Activated CD8-positive, alpha-beta T cell treated with anti-CD3 and anti-CD28 coated beads, Interleukin-2, amount 10 ng/mL, durations not matched to agents 7 days and 5 days (primary cell): Measurements from ENCODE around the gene NSF. TPM values are rescaled to one million over a fixed set of nuclear protein-coding genes. Genes with fewer than 3 reads are reported as not detected.
"Not testable (repeated sequence)": the region's sequence is repeated elsewhere in the genome, so short reads cannot be mapped to it uniquely, and the experiment has no call there.

Source experiments
- ATAC-seq: fragments of 150-1000 bp; cut with Tn5 transposase; one replicate; pipeline ENCODE4 v1.10.0; 2021; ENCODE audit warnings: moderate library complexity
- CTCF ChIA-PET: fragments of 350-600 bp; sonication (Branson Sonifier 250); formaldehyde crosslinking; loops from one replicate; lab custom pipeline; 2021; ENCODE audit warnings: antibody characterized with exemption; lab: Charles Lee
- POLR2A ChIA-PET: fragments of 350-600 bp; sonication (Branson Sonifier 250); formaldehyde crosslinking; loops from one replicate; lab custom pipeline; 2021; ENCODE audit warnings: antibody characterized with exemption; lab: Charles Lee
- DNase-seq: peaks from one replicate; pipeline ENCODE4 v3.0.0-alpha.2; 2020
- H3K27ac Mint-ChIP-seq: one replicate; pipeline ENCODE4 v1.8.0; 2021; ENCODE audit warnings: mild to moderate bottlenecking, mixed read lengths
- H3K27me3 Mint-ChIP-seq: one replicate; pipeline ENCODE4 v1.8.0; 2021; ENCODE audit warnings: low read depth, mixed read lengths
- H3K36me3 Mint-ChIP-seq: one replicate; pipeline ENCODE4 v1.8.0; 2021; ENCODE audit warnings: low read depth, mixed read lengths
- H3K4me1 Mint-ChIP-seq: one replicate; pipeline ENCODE4 v1.8.0; 2021; ENCODE audit warnings: low read depth, mixed read lengths
- H3K4me3 Mint-ChIP-seq: one replicate; pipeline ENCODE4 v1.8.0; 2021; ENCODE audit warnings: mild to moderate bottlenecking, mixed read lengths
- H3K9me3 Mint-ChIP-seq: one replicate; pipeline ENCODE4 v1.8.0; 2022; ENCODE audit warnings: mixed read lengths; ENCODE audit not compliant: insufficient read depth
- total RNA-seq, 2 experiments: library from RNA; stranded (reverse); gene quantifications; one replicate each; pipeline ENCODE4 v1.2.3, GENCODE V29; 2021

The NSF gene
- total RNA-seq, 2 experiments from 2014 or later: 52.5 to 62.8 TPM

DNA sequence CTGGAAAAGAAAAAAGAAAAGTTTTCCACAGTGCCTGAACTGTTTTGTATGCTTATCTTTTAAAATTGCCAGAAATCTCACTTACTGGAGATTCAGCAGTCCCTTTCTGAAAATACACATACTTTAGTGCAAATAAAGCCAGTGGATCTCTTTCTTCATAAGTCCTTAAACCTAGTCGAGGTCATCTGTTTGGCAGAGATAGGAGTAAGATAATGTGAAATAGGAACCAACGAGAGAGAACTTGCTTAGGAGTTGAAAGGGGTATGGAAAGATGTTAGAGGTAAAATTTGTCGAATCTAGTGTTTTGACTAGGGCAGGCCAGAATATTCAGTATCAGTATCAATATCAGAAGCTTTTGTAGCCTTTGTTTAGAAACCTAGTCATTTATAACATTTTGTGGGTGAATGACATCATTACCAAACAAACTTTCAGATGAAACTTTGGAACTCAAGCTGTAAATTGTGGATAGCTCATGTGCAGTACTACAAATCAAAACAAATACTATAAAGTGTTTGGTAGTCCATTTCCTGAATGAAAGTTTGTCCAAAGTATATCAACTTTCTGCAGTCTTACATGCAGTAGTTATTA lies 8.0 kb downstream of the NSF start:
- H3K4me1 Mint-ChIP-seq, POLR2A ChIA-PET, H3K36me3 Mint-ChIP-seq, H3K27ac Mint-ChIP-seq, DNase-seq, H3K9me3 Mint-ChIP-seq, H3K4me3 Mint-ChIP-seq, H3K27me3 Mint-ChIP-seq, CTCF ChIA-PET: not testable (repeated sequence)
- peak; percentile 36 for ATAC-seq

DNA sequence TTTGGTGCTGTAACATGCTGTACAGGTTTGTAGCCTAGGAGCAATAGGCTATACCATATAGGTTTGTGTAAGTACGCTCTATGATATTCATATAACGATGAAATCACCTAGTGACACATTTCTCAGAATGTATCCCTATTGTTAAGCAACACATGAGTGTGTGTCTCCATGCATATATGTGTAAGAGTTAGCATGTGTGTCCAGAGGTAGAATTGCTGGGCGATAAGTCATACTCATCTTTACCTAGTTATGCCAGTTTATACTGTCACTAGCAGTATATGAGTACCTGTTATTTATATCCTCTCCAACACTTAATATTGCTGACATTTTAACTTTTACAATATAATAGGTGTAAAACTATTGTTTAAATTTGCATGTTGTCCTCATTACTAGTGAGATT lies 10.3 kb downstream of the NSF start:
- H3K4me1 Mint-ChIP-seq, ATAC-seq, H3K9me3 Mint-ChIP-seq, H3K27me3 Mint-ChIP-seq, CTCF ChIA-PET, POLR2A ChIA-PET, H3K27ac Mint-ChIP-seq, H3K36me3 Mint-ChIP-seq, DNase-seq, H3K4me3 Mint-ChIP-seq: not testable (repeated sequence)

- not testable (repeated sequence) for H3K4me1 Mint-ChIP-seq, H3K4me3 Mint-ChIP-seq
Observed at GRCh38 chr17:46603125-46603524, 12.7 kb downstream of the NSF start.

DNA sequence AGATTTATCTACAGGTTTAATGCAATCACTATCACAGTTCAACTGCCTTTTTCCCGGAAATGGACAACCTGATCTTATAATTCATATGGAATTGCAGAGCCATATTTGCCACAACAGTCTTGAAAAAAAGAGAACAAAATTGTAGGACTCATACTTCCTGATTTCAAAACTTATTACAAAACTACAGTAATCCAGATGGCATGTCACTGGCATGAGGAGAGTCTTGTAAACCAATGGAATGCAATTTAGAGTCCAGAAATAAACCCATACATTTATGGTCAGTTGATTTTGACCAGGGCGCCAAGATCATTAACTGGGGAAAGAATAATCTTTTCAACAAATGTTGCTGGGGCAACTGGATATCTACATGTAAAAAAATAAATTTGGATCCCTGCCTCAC lies 20.8 kb downstream of the NSF start:
- H3K4me3 Mint-ChIP-seq, H3K36me3 Mint-ChIP-seq, ATAC-seq, H3K9me3 Mint-ChIP-seq, H3K27me3 Mint-ChIP-seq, CTCF ChIA-PET, POLR2A ChIA-PET, H3K4me1 Mint-ChIP-seq, H3K27ac Mint-ChIP-seq, DNase-seq: not testable (repeated sequence)

More at GRCh38 chr17:46603125-46603524, 12.7 kb downstream of the NSF start:
- H3K9me3 Mint-ChIP-seq, H3K27me3 Mint-ChIP-seq, POLR2A ChIA-PET, CTCF ChIA-PET, H3K36me3 Mint-ChIP-seq, H3K27ac Mint-ChIP-seq, ATAC-seq: not testable (repeated sequence)
- DNase-seq: peak; percentile 16

DNA sequence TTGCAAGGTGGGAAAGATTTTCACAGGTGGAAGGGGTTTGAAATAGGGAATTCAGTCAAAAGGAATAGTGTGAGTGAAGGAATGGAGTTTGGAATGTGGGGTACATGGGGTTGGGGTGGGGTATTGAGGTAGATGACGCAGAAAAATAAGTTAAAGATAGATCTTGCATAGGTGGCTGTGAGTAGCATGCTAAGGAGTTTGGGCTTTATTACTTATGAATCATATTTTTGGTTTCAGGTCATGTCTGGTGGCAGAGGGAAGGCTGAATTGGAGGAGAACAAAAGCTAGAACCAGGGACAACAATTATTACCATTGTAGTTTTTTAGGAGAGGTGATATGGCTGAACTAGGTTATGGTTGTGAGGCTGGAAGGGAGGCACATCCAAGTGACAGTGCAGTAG lies 23.4 kb downstream of the NSF start:
- POLR2A ChIA-PET, H3K27ac Mint-ChIP-seq, DNase-seq, H3K4me1 Mint-ChIP-seq, H3K36me3 Mint-ChIP-seq, H3K4me3 Mint-ChIP-seq, H3K27me3 Mint-ChIP-seq, ATAC-seq, H3K9me3 Mint-ChIP-seq, CTCF ChIA-PET: not testable (repeated sequence)

DNA sequence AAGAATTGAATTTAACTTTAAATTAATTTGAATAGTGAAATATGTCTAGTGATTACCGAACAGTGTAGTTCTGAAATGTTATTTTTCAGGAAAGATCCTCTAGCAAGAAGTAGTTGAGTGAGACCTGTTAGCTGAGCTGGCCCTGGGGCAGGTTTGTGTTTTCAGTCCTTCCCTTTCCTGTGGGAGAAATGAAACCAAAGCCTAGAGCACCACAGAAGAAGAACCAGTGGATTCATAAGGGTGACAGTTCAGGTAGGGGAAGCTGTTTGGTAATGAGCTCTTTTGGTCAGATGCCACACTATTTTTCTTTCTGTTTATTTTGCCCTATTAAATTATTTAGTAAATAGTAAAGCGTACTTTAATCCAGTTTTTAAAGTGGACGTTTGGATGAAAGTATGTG lies 26.7 kb downstream of the NSF start:
- H3K36me3 Mint-ChIP-seq, H3K9me3 Mint-ChIP-seq, CTCF ChIA-PET, H3K4me3 Mint-ChIP-seq, DNase-seq, H3K4me1 Mint-ChIP-seq, POLR2A ChIA-PET, ATAC-seq, H3K27ac Mint-ChIP-seq, H3K27me3 Mint-ChIP-seq: not testable (repeated sequence)

DNA sequence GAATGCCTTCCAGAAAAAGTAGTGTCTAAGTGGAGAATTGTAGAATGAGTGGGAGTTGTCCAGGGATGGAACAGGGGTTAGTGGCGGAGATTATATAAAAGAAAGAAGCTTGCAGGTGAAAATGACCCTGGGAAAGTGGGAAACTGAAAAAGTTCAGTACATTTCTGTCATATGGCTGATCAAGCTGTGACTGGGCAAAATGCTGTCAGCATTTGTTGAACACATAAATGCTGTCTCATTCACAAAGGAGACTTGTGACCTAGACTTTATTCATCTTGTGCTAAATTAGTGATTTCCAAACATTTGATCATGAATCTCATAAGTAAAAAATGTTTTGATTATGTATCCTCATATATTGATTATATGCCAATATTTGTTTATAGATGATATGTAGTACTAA lies 28.5 kb downstream of the NSF start:
- H3K27ac Mint-ChIP-seq, CTCF ChIA-PET, DNase-seq, POLR2A ChIA-PET, H3K36me3 Mint-ChIP-seq, ATAC-seq, H3K4me1 Mint-ChIP-seq, H3K9me3 Mint-ChIP-seq, H3K27me3 Mint-ChIP-seq, H3K4me3 Mint-ChIP-seq: not testable (repeated sequence)

GRCh38 chr17:46623790-46624189 lies 33.3 kb downstream of the NSF start:
- DNase-seq, CTCF ChIA-PET, H3K27me3 Mint-ChIP-seq, H3K4me3 Mint-ChIP-seq, POLR2A ChIA-PET, H3K9me3 Mint-ChIP-seq, H3K27ac Mint-ChIP-seq, ATAC-seq, H3K4me1 Mint-ChIP-seq, H3K36me3 Mint-ChIP-seq: not testable (repeated sequence)

DNA sequence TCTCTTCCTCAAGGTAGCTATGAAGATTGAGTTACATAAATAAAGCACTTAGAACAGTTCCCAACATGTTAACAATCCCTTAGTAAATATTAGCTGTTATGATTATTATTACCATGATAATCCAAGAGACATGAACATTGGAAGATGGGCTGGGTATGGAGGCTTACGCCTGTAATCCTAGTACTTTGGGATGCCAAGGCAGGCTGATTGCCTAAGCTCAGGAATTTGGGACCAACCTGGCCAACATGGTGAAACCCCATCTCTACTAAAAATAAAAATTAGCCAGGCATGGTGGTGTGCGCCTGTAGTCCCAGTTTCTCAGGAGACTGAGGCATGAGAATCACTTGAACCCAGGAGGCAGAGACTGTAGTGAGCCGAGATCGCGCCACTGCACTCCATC lies 34.3 kb downstream of the NSF start:
- ATAC-seq: not testable (repeated sequence)

GRCh38 chr17:46627452-46627851 lies 37.0 kb downstream of the NSF start:
- DNase-seq, H3K36me3 Mint-ChIP-seq, H3K27me3 Mint-ChIP-seq, H3K27ac Mint-ChIP-seq, CTCF ChIA-PET, ATAC-seq, H3K9me3 Mint-ChIP-seq, H3K4me1 Mint-ChIP-seq, POLR2A ChIA-PET, H3K4me3 Mint-ChIP-seq: not testable (repeated sequence)

More for the DNA sequence above, 34.3 kb downstream of the NSF start:
- CTCF ChIA-PET, POLR2A ChIA-PET, H3K36me3 Mint-ChIP-seq, H3K27me3 Mint-ChIP-seq, H3K9me3 Mint-ChIP-seq, H3K4me1 Mint-ChIP-seq, H3K4me3 Mint-ChIP-seq, DNase-seq, H3K27ac Mint-ChIP-seq: not testable (repeated sequence)

DNA sequence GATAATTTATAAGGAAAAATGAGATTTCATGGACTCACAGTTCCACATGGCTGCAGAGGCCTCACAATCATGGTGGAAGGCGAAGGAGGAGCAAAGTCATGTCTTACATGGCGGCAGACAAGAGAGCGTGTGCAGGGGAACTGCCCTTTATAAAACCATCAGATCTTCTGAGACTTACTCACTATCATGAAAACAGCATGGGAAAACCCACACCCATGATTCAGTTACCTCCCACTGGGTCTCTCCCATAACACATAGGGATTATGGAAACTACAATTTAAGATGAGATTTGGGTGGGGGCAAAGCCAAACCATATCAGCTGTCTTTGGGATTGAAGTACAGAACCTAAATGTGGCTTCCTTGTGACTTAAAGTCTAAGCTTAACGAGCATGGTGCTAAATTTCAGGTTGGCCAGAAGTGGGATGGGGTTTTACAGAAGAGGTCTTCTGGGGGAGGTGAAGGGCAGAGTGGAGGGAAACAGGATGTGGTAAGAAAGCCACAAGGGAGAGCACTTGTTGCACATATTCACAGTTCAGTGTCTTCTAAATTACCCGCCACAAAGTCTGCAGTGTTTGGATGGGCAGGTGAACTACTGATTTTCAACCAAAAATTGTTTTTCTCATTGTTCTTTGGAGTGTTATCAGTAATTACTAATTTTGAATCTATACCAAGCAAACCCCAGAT lies 38.4 kb downstream of the NSF start:
- H3K27ac Mint-ChIP-seq, H3K27me3 Mint-ChIP-seq, POLR2A ChIA-PET, H3K4me3 Mint-ChIP-seq, CTCF ChIA-PET, DNase-seq, H3K4me1 Mint-ChIP-seq, H3K9me3 Mint-ChIP-seq, H3K36me3 Mint-ChIP-seq: not testable (repeated sequence)
- peak; percentile 95 for ATAC-seq

- ATAC-seq, H3K9me3 Mint-ChIP-seq, POLR2A ChIA-PET, DNase-seq, H3K27ac Mint-ChIP-seq, H3K27me3 Mint-ChIP-seq, CTCF ChIA-PET, H3K4me3 Mint-ChIP-seq, H3K4me1 Mint-ChIP-seq, H3K36me3 Mint-ChIP-seq: not testable (repeated sequence)
Observed at GRCh38 chr17:46632146-46632545, 41.7 kb downstream of the NSF start.
